ENCODE results near the gene PBX2. TPM values are rescaled to one million over a fixed set of nuclear protein-coding genes. Genes with fewer than 3 reads are reported as not detected.

Gene PBX2
- total RNA-seq, 1 donor from 2014 or later: 89.2 TPM

GRCh38 chr6:32151181-32151862, 38.7 kb downstream of the PBX2 start:
- ATAC-seq (no peak), DNase-seq (no peak)
- peaks cover 27% of the 10 kb centered on the region for H3K4me1 ChIP-seq
- H3K9me3 ChIP-seq: no peaks in the 10 kb centered on the region
- H3K36me3 ChIP-seq: peaks cover 3% of the 10 kb centered on the region
- intact Hi-C loops (cut with DNase I): no loop called here
- peaks cover 46% of the 10 kb centered on the region for H3K27me3 ChIP-seq (ENCODE audit: low read depth)
- no peak for TF ChIP-seq CTCF (IDR thresholded peaks at IDR 0.05)
- H3K27ac ChIP-seq: no peak overlapping the region
- H3K4me3 ChIP-seq: peak overlapping the region; percentile 77

- intact Hi-C loops (cut with DNase I): no loop called here
- DNase-seq: no peak
- H3K4me1 ChIP-seq: peaks cover 26% of the 10 kb centered on the region
- ATAC-seq: no peak
- H3K9me3 ChIP-seq: no peaks in the 10 kb centered on the region
- H3K4me3 ChIP-seq: no peak overlapping the region
- no peak overlapping the region for H3K27ac ChIP-seq
- no peak for TF ChIP-seq CTCF (IDR thresholded peaks at IDR 0.05)
- no peaks in the 10 kb centered on the region for H3K36me3 ChIP-seq
- peaks cover 40% of the 10 kb centered on the region for H3K27me3 ChIP-seq (ENCODE audit: low read depth)
Measured at GRCh38 chr6:32149932-32150870, 39.8 kb downstream of the PBX2 start.

- H3K27ac ChIP-seq: no peak overlapping the region
- H3K4me3 ChIP-seq: peak overlapping the region; percentile 31
- DNase-seq (no peak), ATAC-seq (no peak)
- intact Hi-C loops (cut with DNase I): no loop called here
- peaks cover 40% of the 10 kb centered on the region for H3K27me3 ChIP-seq (ENCODE audit: low read depth)
- H3K4me1 ChIP-seq: peaks cover 21% of the 10 kb centered on the region
- H3K9me3 ChIP-seq: no peaks in the 10 kb centered on the region
- no peak for TF ChIP-seq CTCF (IDR thresholded peaks at IDR 0.05)
- H3K36me3 ChIP-seq: no peaks in the 10 kb centered on the region
Measured at GRCh38 chr6:32149092-32149755, 40.8 kb downstream of the PBX2 start.

GRCh38 chr6:32148289-32149091, 41.5 kb downstream of the PBX2 start:
- peak; percentile 13 for TF ChIP-seq CTCF (IDR thresholded peaks at IDR 0.05)
- ATAC-seq: peak; percentile 54 to 61
- Histone ChIP-seq H3K27me3 (ENCODE audit: low read depth) (peaks cover 40% of the 10 kb centered on the region), H3K4me3 (peak overlapping the region; percentile 31), H3K36me3 (no peaks in the 10 kb centered on the region), H3K4me1 (peaks cover 15% of the 10 kb centered on the region), H3K27ac (no peak overlapping the region), H3K9me3 (no peaks in the 10 kb centered on the region)
- peak; percentile 74 for DNase-seq
- intact Hi-C loops (cut with DNase I): no loop called here
